Stimulated activated CD8-positive, alpha-beta memory T cell treated with anti-CD3 and anti-CD28 coated beads, Interleukin-15, amount 100 ng/mL, for 24 hours (primary cell): Measurements from ENCODE around the gene TMOD4.
A peak's percentile ranks its signal among the peaks of the same experiment; 100 is the strongest.
"Not testable (repeated sequence)": the region's sequence is repeated elsewhere in the genome, so short reads cannot be mapped to it uniquely, and the experiment has no call there.

Source experiments
- DNase-seq: peaks from one replicate; pipeline ENCODE4 v3.0.0-alpha.2; 2020; ENCODE audit warnings: low read depth

The TMOD4 gene

DNA sequence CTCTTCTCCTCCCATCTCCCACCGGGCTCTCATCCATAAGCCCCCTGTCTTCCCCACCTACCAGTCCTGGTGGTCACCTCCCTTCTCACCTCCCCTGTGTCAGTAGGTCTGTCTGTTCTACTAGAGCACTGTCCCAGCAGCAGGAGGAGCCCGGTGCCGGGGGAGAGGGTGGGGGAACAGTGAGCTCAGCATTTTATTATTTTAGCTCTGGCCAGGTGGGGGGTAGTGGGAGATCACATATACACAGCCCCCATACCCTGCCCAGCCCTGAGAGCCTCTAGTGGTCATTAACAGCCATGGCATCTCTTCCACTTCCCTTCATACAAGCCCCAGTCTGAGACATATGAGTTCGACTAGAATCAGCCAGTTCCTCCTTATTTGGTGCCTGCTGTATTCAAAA lies at the start of gene TMOD4:
Gene TMOD4 (minus strand): TSS at position 119 of the 400 bp plus-strand sequence. CDS start 1,106 bp downstream, outside the sequence.
- DNase-seq, result no peak

DNA sequence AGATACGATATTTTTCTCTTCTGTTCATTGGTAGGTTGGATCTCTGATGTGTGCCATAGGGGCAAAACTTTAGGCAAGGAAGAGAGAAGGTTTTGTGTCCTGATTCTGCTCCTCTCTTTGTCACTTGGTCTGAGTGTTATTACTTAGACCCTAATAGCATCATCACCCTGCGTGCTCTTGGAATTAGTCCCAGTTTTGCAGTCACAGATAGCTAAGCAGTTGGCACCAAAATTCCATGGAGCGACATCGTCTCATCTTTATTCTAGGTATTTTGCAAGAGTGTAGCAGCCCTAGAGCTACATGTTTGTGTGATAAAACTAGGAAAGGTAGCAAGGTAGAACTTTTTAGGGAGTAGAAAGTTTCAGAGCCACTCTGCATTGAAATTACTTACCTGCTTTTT lies 46.3 kb upstream of the TMOD4 start:
- DNase-seq, result no peak

DNA sequence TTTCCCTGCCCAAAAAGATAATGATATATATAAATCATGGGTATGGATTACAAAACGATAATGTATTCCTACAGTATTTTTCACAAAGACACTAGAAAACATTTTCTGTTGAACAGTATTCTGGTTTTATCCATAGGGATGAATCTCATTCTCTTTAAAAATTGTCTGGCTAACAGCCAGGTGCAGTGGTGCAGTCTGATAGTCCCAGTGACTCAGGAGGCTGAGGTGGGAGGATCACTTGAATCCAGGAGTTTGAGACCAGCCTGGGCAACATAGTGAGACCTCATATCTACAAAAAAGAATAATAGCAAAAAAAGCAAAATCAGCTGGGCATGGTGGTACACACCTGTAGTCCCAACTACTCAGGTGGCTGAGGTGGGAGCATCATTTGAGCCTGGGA lies 45.8 kb upstream of the TMOD4 start:
- DNase-seq, result no peak

DNA sequence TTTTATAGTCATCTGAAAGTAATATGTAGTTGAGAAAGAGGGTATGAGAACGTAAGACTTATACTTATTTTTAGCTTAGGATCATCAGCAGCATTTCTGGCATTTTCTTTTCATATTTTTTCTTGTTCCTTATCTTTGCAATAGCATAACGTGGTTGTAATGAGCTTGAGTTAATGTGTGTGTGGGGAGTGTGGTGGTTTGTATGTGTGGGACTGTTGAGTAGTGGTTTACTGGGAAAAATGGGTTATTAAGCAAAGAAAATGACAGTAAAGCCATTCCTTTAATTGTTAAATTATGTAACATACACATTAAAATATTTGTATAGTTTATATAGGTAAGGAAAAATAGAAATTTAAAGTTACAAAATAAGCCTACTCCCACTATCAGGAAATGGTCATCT lies 37.8 kb upstream of the TMOD4 start:
- DNase-seq, result no peak

DNA sequence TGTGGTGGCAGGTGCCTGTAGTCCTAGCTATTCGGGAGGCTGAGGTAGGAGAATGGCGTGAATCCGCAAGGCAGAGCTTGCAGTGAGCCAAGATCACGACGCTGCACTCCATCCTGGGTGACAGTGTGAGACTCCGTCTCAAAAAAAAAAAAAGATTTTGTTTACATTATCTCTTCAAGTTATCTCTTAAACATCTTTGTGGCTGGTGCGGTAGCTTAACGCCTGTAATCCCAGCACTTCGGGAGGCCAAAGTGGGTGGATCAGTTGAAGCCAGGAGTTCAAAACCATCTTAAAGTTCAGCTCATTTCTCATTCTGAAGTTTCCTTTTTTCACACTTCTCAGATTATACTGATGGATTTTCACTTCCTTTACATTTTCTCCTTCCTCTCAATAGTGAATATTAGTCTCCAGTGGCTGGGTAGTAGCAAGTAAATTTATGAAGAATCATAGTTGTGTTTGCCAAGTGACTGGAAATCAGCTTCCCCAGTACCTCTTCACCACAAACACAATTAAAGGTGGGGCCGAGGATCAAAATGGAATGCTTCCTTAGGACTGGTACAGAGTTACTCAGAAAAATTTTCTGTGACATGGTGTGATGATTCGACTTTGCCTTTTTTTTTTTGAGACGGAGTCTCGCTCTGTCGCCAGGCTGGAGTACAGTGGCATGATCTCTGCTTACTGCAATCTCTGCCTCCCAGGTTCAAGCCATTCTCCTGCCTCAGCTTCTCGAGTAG lies 36.4 kb upstream of the TMOD4 start:
- no peak for DNase-seq

DNA sequence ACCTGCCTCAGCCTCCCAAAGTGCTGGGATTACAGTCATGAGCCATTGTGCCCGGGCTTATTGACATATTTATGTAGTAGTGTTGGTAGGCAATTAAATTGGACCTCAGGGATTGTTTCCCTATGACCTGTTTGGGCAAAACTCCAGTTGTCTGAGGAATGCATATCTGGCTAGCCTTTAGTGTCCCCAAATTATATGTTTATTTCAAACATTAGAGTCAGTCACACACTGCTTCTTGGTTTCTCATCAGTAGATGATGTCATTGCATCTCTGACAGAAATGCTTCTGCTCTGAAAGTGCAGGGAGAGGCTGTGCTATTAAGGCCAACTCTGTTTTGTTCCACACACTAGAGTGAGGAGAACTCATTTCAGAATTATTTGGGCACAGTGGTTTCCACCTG lies 35.0 kb upstream of the TMOD4 start:
- DNase-seq, result no peak

DNA sequence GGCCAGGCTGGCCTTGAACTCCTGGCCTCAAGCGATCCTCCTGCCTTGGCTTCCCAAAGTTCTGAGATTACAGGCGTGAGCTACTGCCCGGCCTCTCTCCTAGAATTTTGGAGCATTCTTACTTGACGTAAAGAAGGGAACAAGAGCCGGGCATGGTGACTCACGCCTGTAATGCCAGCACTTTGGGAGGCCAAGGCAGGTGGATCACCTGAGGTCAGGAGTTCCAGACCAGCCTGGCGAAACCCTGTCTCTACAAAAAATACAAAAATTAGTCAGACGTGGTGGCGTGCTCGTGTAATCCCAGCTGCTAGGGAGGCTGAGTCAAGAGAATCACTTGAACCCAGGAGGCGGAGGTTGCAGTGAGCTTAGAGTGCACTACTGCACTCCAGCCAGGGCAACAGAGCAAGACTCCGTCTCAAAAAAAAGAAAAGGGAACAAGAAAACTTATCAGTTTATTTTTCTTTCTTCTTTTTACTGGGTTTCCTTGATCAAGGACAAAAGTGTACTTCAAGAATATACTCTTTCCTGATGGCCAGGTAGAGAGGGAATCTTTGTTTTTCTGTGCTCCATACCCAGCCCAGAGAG lies 29.7 kb upstream of the TMOD4 start:
- DNase-seq, result not testable (repeated sequence)

DNA sequence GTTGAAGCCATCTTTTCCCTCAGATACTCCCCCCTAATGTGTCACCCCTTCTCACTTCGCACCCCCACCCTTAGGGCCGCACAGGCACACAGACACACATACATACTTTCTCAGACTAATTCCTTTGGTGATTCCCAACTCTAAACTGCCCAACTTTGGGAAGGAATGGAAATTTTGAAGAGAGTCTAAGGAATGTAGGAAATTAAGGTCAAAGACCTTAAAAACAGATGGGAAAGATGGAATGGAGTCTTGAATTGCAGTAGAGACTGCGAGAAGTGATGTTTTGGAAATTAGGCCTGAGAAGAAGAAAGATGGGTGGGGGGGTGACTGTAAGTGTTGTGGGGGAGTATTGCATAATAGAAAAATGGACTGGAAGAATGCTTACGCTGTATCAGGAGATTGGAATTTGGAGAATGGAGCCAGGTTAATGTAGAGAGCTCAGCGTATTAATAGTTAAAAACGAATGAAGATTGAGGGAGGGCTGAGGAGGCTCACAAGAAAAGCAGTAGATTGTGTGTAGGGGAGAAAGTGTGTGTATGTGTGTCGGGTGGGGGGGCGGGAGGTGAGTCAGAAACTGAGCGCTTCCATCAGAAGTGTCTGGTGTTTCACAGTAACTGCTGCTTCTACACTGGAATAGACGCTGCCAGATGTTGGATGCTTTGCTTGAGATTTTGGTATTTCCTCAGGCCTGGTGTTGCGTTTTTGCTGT lies 24.2 kb upstream of the TMOD4 start:
- DNase-seq, result no peak

DNA sequence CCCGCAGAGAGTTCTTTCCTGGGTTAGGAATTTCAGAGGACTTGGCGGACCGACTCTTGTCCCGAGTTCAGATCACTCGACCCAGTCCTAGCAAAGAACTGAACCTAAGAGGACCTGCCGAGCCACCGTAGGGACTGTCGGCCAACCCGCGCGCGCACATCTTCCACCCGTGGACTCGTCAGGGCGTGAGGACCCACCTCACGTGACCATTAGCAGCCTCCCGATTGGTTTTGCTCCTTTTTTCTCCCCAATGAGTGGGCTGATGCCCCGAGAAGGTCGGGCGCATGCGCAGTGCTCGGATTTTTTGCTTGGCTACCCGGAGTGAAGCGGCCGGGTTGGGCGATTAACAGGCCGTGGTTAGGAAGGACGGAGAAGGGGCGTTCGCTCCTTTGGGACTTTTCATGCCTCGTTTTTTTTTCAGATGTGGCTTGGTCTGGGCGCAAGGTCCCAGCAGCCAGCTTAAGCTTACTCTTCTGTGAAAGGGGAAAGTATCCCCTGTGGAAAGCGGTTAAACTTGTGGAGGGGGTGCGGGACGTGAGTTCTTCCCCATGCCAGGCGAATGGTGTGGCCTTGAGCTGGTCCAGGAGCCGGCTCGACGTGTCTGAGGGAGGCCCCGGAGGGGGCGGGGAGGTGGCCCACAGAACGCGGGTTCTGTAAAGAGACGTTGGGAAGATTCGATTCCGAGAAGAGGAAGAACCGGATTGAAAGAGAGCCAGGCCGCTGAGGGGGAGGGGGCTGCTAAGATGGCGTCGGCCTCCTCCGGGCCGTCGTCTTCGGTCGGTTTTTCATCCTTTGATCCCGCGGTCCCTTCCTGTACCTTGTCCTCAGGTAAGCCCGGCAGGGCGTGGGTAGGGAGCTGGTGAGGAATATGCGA lies 22.7 kb upstream of the TMOD4 start, which contains the start of gene PIP5K1A:
Gene PIP5K1A (plus strand): TSS at position 299 of the 874 bp plus-strand sequence. CDS start 445 bp downstream, at position 744.
- DNase-seq, result peak; percentile 99

DNA sequence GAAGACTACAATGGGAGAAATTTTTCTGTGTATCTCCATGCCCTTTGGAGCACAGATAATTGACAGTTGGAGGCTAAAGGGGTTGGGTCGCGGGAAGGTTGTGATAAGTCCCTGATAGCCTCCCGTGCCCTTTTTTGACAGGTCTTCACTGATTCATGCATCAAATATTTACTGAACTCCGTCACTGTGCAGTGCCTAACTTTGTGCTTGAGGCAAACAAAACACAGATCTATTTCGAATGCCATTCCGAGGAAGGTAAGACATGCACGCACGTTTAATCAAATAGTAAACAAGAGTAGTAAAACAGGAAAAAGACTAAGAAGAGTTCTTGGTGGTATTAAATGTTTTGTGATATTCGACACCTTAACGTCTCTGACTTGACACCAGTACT lies 22.1 kb upstream of the TMOD4 start:
- DNase-seq, result no peak

DNA sequence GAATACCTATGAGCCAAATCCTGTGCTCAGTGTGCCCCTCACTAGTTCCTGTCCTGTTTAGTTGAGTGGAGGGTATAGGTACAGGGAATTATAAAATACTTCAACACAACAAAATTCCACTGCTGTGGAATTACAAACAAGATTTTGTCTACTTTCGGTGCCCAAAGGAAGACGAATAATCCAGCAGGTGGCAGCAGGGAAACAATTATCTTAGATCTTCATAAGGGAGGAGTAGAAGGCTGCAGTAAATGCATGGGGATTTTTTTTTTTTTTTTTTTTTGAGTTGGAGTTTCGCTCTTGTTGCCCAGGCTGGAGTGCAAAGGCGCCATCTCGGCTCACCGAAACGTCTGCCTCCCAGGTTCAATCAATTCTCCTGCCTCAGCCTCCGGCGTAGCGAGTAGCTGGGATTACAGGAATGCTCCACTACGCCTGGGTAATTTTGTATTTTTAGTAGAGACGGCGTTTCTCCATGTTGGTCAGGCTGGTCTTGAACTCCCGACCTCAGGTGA lies 20.6 kb upstream of the TMOD4 start:
- no peak for DNase-seq

DNA sequence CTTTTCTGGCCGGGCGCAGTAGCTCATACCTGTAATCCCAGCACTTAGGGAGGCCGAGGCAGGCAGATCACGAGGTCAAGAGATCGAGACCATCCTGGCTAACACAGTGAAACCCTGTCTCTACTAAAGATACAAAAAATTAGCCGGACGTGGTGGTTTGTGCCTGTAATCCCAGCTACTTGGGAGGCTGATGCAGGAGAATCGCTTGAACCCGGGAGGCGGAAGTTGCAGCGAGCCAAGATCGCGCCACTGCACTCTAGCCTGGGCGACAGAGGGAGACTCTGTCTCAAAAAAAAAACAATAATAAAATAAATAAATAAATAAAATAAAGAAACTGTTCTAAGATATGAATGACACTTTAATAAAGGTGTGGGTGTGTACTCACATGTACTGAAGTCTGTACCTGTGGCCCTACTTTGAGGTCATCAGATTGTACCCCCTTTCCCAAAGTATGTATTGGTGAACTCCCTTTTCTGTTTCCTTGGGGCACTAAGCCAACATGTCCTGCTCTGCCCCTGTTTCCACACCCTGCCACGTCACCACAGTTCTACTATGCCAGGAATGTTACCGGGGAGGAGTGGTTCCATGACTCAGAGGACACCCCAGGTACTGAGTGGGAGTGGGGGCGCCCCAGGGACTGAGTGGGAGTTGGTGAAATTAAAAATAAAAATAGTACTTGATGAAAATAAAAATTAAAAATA lies 19.3 kb upstream of the TMOD4 start:
- not testable (repeated sequence) for DNase-seq

DNA sequence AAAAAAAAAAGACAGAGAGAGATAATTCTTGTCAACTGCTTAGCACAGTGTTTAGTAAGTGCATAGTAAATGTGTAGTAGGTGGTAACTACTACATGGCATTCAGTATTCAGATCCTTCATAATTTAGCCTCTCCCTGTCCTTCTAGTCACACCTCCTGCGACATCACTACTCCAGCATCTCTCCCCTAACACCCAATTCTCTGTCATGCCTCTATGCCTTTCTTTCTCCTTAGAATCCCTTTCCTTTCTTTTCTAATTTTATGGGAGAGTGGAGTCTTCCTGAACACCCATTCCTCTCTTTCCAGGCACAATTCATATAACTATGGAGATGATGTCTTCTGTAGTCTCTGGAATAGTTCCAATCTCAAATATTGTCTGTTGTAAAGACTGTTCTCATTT lies 18.1 kb upstream of the TMOD4 start:
- DNase-seq, result no peak

DNA sequence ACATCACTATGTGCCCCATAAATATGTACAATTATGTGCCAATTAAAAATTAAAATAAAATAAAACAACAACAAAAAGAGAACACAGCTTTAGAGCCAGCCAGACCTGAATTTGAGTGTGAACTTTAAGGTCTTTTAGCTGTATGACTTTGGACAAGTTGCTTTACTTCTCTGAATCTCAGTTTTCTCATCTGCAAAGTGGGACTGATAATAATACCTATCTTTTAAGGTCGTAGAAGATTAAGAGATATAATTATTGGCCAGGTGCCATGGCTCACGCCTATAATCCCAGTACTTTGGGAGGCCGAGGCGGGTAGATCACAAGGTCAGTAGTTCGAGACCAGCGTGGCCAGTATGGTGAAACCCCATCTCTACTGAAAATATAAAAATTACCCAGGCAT lies 17.5 kb upstream of the TMOD4 start:
- DNase-seq, result no peak

DNA sequence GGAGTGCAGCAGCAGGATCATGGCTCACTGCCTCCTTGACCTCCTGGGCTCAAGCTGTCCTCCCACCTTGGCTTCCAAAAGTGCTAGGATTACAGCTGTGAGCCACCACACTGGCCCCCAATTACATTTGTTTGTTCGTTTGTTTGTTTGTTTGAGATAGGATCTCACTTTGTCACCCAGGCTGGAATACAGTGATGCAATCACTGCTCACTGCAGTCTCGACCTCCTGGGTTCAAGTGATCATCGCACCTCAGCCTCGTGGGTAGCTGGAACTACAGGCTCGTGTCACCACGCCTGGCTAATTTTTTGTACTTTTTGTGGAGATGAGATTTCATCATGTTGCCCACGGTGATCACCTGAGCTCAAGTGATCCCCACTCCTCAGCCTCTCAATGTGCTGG lies 16.3 kb upstream of the TMOD4 start:
- DNase-seq, result no peak

DNA sequence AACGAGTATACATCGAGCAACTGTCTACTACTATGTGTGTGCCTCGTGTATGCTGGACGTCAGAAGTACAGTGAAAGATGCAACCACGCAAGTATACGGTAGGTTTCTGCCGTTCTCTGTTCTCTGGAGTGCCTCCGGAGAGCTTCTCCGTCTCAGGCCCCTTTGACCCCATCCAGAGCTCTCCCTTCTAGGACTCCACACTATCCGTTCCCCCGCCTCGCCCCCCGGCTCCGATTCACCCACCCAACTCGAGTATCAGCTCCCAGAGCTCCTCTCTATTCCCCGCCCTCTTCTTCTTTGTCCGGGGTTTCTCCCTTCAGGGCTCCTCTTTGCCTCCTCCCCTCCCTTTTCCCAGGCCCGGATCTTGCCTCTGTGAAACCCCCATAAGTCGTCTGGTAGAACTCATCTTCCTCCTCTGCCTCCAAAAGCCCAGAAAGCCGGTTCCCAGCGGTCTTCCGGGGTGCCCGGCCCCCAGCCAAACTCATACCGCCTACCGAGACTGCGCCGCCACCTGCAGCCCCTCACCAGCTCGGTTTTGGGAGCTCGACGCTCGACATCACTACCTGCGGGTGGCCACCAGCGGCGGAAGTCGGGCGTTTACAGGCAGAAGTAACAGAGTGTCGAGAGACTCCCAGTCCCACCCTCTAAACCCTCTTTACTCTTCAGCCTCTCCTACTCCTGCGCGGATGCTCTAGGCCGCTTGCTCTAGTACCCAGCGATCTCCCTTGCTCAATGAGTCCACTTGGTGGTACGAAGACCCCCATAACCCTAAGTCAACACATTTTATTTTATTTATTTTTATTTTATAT lies 14.1 kb upstream of the TMOD4 start, which contains the start of gene VPS72:
Gene VPS72 (minus strand): TSS at position 561 of the 809 bp plus-strand sequence. CDS start 76 bp downstream, at position 485.
- peak; percentile 53 for DNase-seq

DNA sequence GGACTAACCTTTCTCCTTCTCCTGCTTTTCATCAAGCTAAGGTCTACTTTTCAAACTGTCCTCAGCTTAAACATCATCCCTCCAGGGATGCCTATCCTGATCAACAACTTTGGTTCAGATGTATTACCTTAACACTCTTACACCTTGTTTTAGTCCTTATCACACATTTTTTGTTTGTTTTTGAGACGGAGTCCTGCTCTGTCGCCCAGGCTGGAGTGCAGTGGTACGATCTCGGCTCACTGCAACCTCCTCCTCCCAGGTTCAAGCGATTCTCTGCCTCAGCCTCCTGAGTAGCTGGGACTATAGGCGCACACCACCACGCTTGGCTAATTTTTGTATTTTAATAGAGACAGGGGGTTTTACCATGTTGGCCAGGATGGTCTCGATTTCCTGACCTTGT lies 12.9 kb upstream of the TMOD4 start:
- DNase-seq, result not testable (repeated sequence)

DNA sequence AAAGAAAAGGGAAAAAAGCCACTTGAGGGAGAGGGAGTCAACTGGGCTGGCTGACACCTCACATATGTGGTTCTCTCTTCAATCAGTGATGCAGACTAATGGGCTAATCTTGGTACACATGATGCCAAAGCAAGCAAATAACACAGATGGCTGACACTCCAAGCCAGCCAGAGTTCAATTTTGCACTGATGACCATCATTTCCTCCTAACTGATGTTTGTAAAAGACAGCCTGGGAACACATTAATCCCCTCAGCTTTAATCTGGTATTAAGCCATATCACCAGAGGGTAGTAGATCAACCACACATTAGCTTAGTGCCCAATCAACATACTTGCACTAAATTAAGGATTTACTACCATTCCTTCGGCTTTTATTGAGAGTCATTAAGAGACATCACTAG lies 11.4 kb upstream of the TMOD4 start:
- no peak for DNase-seq

DNA sequence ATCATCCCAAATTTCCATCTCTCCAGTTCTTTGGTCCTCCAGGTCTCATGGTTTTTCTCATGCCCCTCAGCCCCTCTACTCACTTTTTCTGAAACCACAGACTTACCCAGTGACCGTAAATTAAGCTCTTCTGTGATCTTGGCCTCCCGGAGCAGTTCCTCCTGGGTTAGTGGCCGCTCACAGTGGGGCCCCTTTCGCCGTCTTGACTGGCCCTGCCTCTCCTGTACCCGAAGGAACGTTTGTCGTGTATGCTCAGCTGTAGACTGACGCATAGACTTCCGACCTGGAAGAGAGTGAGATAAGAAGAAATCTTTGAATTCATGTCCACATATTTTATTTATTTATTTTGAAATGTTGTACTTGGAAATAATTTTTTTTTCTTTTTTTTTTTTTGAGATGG lies 8.4 kb upstream of the TMOD4 start:
- no peak for DNase-seq

DNA sequence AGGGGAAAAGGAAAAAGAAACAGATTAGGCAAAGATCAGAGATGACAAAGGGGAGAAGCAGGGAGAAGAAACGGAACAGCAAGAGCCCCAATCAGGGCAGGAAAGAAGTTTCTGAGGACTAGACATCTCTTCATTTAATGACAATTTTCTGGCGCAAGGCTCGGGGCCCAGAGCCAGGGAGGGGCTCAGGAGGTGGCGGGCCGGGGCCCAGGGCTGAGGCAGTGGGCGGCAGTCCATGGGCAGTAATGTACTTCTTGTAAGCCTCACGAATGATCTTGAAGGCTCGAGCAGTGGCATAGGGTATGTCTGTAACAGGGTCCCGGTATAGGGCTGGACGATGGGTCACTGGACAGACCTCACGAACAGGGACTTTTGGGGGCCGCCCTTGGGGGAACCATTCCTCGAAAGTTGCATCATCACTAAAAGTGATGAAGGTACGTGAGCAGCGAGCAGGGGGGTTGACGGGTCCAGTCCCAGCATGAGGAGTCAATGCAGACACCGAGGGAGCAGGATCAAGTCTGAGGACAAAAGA lies 799 bp upstream of the TMOD4 start:
- no peak for DNase-seq
